ENCODE data around the gene DIO1. TPM values are rescaled to one million over a fixed set of nuclear protein-coding genes. Genes with fewer than 3 reads are reported as not detected.

The DIO1 gene
- total RNA-seq, 5 donors from 2014 or later (not counting 1 experiment from before 2014, with no cell fraction given): not detected

DNA sequence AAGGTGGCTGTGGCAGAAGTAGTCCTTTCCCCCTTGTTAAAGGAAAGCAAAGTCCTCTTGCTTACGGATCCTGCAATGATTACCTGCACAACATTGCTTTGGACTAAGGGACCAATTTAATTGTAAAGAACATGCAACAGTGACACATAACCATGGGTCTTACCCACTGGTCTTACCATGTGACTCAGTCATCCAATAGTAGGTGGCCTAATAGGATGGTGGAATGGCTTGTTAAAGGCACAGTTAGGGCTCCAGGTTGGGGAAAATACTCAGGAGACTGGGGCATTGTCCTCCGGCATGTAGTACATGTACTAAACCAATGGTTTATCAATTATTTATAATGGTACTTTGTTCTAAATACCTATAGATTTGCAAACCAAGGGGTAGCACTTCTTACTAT lies 2.3 kb upstream of the DIO1 start:
- Histone ChIP-seq H3K4me3 (ENCODE audit: control insufficient read depth in 1 of 2, extremely low read depth in 1 of 2, low read length in 1 of 2) (no peak overlapping the region), H3K27me3 (replicated peaks in 1 of 2; ENCODE audit: control insufficient read depth in 2 of 2, extremely low read depth in 1 of 2, insufficient read depth in 2 of 2, low read length in 1 of 2) (peaks cover 0 to 8% of the 10 kb centered on the region in 2 experiments), H3K4me1 (ENCODE audit: control insufficient read depth in 1 of 2, extremely low read depth in 1 of 2, insufficient read depth in 2 of 2, low read length in 2 of 2) (peaks cover 11 to 13% of the 10 kb centered on the region in 2 experiments), H3K36me3 (ENCODE audit: control insufficient read depth in 2 of 2, extremely low read depth in 1 of 2, insufficient read depth in 1 of 2, low read length in 1 of 2) (no peaks in the 10 kb centered on the region), H3K9me3 (no peaks in the 10 kb centered on the region), H3K27ac (ENCODE audit: low read length) (no peak overlapping the region)
- ATAC-seq (replicated peaks in 1 of 4) (no peak), DNase-seq (no peak)
- CTCF ChIA-PET: no interaction called here
- Mint-ChIP-seq H3K27me3 (peaks cover 6 to 9% of the 10 kb centered on the region in 2 donors), H3K27ac (no peak overlapping the region), H3K36me3 (peaks cover 5% of the 10 kb centered on the region), H3K9me3 (no peaks in the 10 kb centered on the region), H3K4me1 (peaks cover 35 to 41% (median 36%) of the 10 kb centered on the region in 3 donors), H3K4me3 (no peak overlapping the region)
- WGBS (ENCODE audit: insufficient coverage): no CpG with 5 or more reads among the region's 2 CpGs
- POLR2A ChIA-PET: no interaction called here

- Mint-ChIP-seq H3K27ac (no peak overlapping the region), H3K36me3 (no peaks in the 10 kb centered on the region), H3K4me1 (peaks cover 27 to 29% (median 28%) of the 10 kb centered on the region in 3 donors), H3K9me3 (no peaks in the 10 kb centered on the region), H3K4me3 (no peak overlapping the region), H3K27me3 (peaks cover 6 to 9% of the 10 kb centered on the region in 2 donors)
- Histone ChIP-seq H3K4me3 (ENCODE audit: control insufficient read depth in 1 of 2, extremely low read depth in 1 of 2, low read length in 1 of 2) (no peak overlapping the region), H3K36me3 (ENCODE audit: control insufficient read depth in 2 of 2, extremely low read depth in 1 of 2, insufficient read depth in 1 of 2, low read length in 1 of 2) (no peaks in the 10 kb centered on the region), H3K27me3 (replicated peaks in 1 of 2; ENCODE audit: control insufficient read depth in 2 of 2, extremely low read depth in 1 of 2, insufficient read depth in 2 of 2, low read length in 1 of 2) (peaks cover 0 to 8% of the 10 kb centered on the region in 2 experiments), H3K4me1 (ENCODE audit: control insufficient read depth in 1 of 2, extremely low read depth in 1 of 2, insufficient read depth in 2 of 2, low read length in 2 of 2) (peaks cover 11 to 13% of the 10 kb centered on the region in 2 experiments), H3K9me3 (no peaks in the 10 kb centered on the region), H3K27ac (ENCODE audit: low read length) (no peak overlapping the region)
- peak in 1 of 35 experiments; percentile 10 for DNase-seq
- no peak for ATAC-seq (replicated peaks in 1 of 4)
- ChIA-PET CTCF (interaction anchor here in 1 of 2 donors (0.5 to 0.7 kb wide), 2 partner anchors 12 to 53 kb away, joined by 3 to 4 read pairs; partner anchors contain the start of genes IFT25 and LRRC42), POLR2A (interaction anchor here in 1 of 2 donors (0.6 kb wide), 1 partner anchor 28 kb away, joined by 3 read pairs; no protein-coding TSS in a partner anchor)
- WGBS (ENCODE audit: insufficient coverage): 80% methylated on average over 1 of the region's 5 CpGs
Measured at GRCh38 chr1:53892911-53893310, 1.1 kb upstream of the DIO1 start.

DNA sequence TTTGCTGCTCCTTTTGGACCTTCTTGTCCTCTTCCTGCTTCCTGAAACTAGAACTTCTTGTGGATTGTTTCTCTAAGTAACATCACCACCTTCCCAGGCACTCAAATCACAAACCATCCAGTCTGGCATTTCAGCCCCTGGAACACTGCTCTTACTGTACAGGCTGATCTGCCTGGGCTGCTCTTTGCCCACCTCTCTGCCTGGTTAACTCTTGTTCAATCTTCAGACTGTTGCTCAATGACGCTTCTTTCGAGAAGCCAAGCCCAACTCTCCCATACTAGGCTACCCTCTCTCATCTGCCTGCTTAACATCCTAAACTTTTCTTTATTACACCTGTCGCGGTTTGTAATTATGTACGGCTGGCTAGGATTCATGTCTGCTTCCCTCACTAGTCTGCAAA lies 657 bp downstream of the DIO1 start:
- Mint-ChIP-seq H3K27me3 (peaks cover 6 to 9% of the 10 kb centered on the region in 2 donors), H3K9me3 (no peaks in the 10 kb centered on the region), H3K4me3 (no peak overlapping the region), H3K4me1 (peaks cover 13 to 15% (median 13%) of the 10 kb centered on the region in 3 donors), H3K27ac (no peak overlapping the region), H3K36me3 (no peaks in the 10 kb centered on the region)
- Histone ChIP-seq H3K27me3 (replicated peaks in 1 of 2; ENCODE audit: control insufficient read depth in 2 of 2, extremely low read depth in 1 of 2, insufficient read depth in 2 of 2, low read length in 1 of 2) (peaks cover 0 to 8% of the 10 kb centered on the region in 2 experiments), H3K4me1 (ENCODE audit: control insufficient read depth in 1 of 2, extremely low read depth in 1 of 2, insufficient read depth in 2 of 2, low read length in 2 of 2) (peaks cover 5 to 6% of the 10 kb centered on the region in 2 experiments), H3K4me3 (ENCODE audit: control insufficient read depth in 1 of 2, extremely low read depth in 1 of 2, low read length in 1 of 2) (no peak overlapping the region), H3K36me3 (ENCODE audit: control insufficient read depth in 2 of 2, extremely low read depth in 1 of 2, insufficient read depth in 1 of 2, low read length in 1 of 2) (no peaks in the 10 kb centered on the region), H3K9me3 (no peaks in the 10 kb centered on the region), H3K27ac (ENCODE audit: low read length) (no peak overlapping the region)
- WGBS (ENCODE audit: insufficient coverage): 94% methylated on average over 5 of the region's 5 CpGs
- ChIA-PET POLR2A (no interaction called here), CTCF (interaction anchor here in 1 of 2 donors (0.7 kb wide), 1 partner anchor 39 kb away, joined by 3 read pairs; no protein-coding TSS in a partner anchor)
- DNase-seq (no peak), ATAC-seq (replicated peaks in 1 of 4) (no peak)

GRCh38 chr1:53895421-53895820 lies 1.4 kb downstream of the DIO1 start:
- Histone ChIP-seq H3K4me1 (ENCODE audit: control insufficient read depth in 1 of 2, extremely low read depth in 1 of 2, insufficient read depth in 2 of 2, low read length in 2 of 2) (peaks cover 2 to 3% of the 10 kb centered on the region in 2 experiments), H3K27me3 (replicated peaks in 1 of 2; ENCODE audit: control insufficient read depth in 2 of 2, extremely low read depth in 1 of 2, insufficient read depth in 2 of 2, low read length in 1 of 2) (peaks cover 0 to 8% of the 10 kb centered on the region in 2 experiments), H3K36me3 (ENCODE audit: control insufficient read depth in 2 of 2, extremely low read depth in 1 of 2, insufficient read depth in 1 of 2, low read length in 1 of 2) (no peaks in the 10 kb centered on the region), H3K4me3 (ENCODE audit: control insufficient read depth in 1 of 2, extremely low read depth in 1 of 2, low read length in 1 of 2) (no peak overlapping the region), H3K9me3 (no peaks in the 10 kb centered on the region), H3K27ac (ENCODE audit: low read length) (no peak overlapping the region)
- Mint-ChIP-seq H3K36me3 (no peaks in the 10 kb centered on the region), H3K27me3 (peaks cover 6 to 9% of the 10 kb centered on the region in 2 donors), H3K4me3 (no peak overlapping the region), H3K27ac (no peak overlapping the region), H3K9me3 (no peaks in the 10 kb centered on the region), H3K4me1 (peaks cover 6 to 7% (median 6%) of the 10 kb centered on the region in 3 donors)
- ATAC-seq (replicated peaks in 1 of 4) (no peak), DNase-seq (no peak)
- ChIA-PET CTCF (no interaction called here), POLR2A (no interaction called here)
- WGBS (ENCODE audit: insufficient coverage): 70% methylated on average over 6 of the region's 6 CpGs

GRCh38 chr1:53896635-53897229 lies 2.7 kb downstream of the DIO1 start:
- Histone ChIP-seq H3K27me3 (replicated peaks in 1 of 2; ENCODE audit: control insufficient read depth in 2 of 2, extremely low read depth in 1 of 2, insufficient read depth in 2 of 2, low read length in 1 of 2) (peaks cover 0 to 8% of the 10 kb centered on the region in 2 experiments), H3K4me3 (ENCODE audit: control insufficient read depth in 1 of 2, extremely low read depth in 1 of 2, low read length in 1 of 2) (no peak overlapping the region), H3K9me3 (no peaks in the 10 kb centered on the region), H3K36me3 (ENCODE audit: control insufficient read depth in 2 of 2, extremely low read depth in 1 of 2, insufficient read depth in 1 of 2, low read length in 1 of 2) (no peaks in the 10 kb centered on the region), H3K27ac (ENCODE audit: low read length) (no peak overlapping the region), H3K4me1 (ENCODE audit: control insufficient read depth in 1 of 2, extremely low read depth in 1 of 2, insufficient read depth in 2 of 2, low read length in 2 of 2) (no peaks in the 10 kb centered on the region)
- ATAC-seq (replicated peaks in 1 of 4): no peak
- WGBS (ENCODE audit: insufficient coverage): 100% methylated on average over 2 of the region's 2 CpGs
- Mint-ChIP-seq H3K4me1 (no peaks in the 10 kb centered on the region), H3K4me3 (no peak overlapping the region), H3K36me3 (no peaks in the 10 kb centered on the region), H3K27ac (no peak overlapping the region), H3K27me3 (peaks cover 6 to 9% of the 10 kb centered on the region in 2 donors), H3K9me3 (no peaks in the 10 kb centered on the region)
- POLR2A ChIA-PET: no interaction called here
- DNase-seq: no peak
- CTCF ChIA-PET: interaction anchor here in 1 of 2 donors (0.5 kb wide), 1 partner anchor 557 kb away, joined by 3 read pairs; no protein-coding TSS in a partner anchor

DNA sequence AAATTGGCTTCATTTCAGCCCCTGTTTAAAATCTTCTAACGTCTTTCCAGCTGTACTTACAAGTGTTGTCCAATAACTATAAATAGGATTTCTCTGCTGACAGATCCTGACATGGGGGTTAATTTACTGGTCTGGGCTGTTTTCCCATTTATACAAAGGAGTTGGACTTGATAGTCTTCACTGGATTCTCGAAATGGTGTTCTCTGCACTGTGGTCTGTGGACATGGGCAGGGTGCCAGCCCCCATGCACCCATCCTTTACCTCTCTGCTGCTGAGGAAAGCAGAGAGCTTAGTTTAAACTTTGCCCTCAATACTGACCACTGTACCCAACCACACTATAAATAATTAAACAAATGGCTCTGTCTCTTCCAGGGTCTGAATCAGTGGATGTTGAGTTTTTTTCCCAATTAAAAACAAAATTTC lies 5.2 kb downstream of the DIO1 start:
- Mint-ChIP-seq H3K27me3 (peaks cover 6 to 9% of the 10 kb centered on the region in 2 donors), H3K4me3 (no peak overlapping the region), H3K36me3 (no peaks in the 10 kb centered on the region), H3K4me1 (no peaks in the 10 kb centered on the region), H3K27ac (no peak overlapping the region), H3K9me3 (no peaks in the 10 kb centered on the region)
- ChIA-PET CTCF (interaction anchor here (0.7 kb wide), 2 partner anchors 15 to 44 kb away, joined by 3 read pairs; no protein-coding TSS in a partner anchor), POLR2A (interaction anchor here in 1 of 2 donors (0.6 kb wide), 1 partner anchor 46 kb away, joined by 4 read pairs; the partner anchor contains the start of gene IFT25)
- Histone ChIP-seq H3K27me3 (replicated peaks in 1 of 2; ENCODE audit: control insufficient read depth in 2 of 2, extremely low read depth in 1 of 2, insufficient read depth in 2 of 2, low read length in 1 of 2) (peaks cover 0 to 8% of the 10 kb centered on the region in 2 experiments), H3K9me3 (no peaks in the 10 kb centered on the region), H3K4me3 (ENCODE audit: control insufficient read depth in 1 of 2, extremely low read depth in 1 of 2, low read length in 1 of 2) (no peak overlapping the region), H3K36me3 (ENCODE audit: control insufficient read depth in 2 of 2, extremely low read depth in 1 of 2, insufficient read depth in 1 of 2, low read length in 1 of 2) (no peaks in the 10 kb centered on the region), H3K4me1 (ENCODE audit: control insufficient read depth in 1 of 2, extremely low read depth in 1 of 2, insufficient read depth in 2 of 2, low read length in 2 of 2) (no peaks in the 10 kb centered on the region), H3K27ac (ENCODE audit: low read length) (no peak overlapping the region)
- no CpG with 5 or more reads among the region's 2 CpGs for WGBS (ENCODE audit: insufficient coverage)
- DNase-seq: no peak
- no peak for ATAC-seq (replicated peaks in 1 of 4)

All from T-cell (primary cell).